ENCODE data around the gene CCL1.

DNA sequence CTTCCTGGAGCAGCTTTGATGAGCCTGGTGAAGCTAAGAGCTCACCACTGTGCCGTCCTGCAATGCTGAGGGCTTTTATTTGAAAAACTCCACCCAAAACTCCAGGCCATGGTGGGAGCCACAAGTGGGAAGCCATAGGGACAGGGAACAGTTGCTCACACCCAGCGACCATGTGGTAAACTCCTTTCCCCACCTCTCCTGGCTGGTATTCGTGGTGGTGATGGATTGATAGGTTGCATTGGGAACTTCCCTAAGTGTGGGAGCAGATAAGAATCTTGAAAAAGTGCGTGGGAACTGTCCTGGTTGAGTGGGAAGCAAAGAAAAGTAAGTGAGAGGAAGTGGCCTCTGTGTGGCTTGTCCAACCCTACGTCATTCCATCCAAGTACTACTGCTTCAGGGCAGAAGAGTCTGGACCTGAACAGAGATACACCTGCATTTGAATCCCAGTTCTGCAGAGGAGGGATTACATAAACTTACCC is at the start of gene CCL1:
- TF ChIP-seq, protein P1, sequence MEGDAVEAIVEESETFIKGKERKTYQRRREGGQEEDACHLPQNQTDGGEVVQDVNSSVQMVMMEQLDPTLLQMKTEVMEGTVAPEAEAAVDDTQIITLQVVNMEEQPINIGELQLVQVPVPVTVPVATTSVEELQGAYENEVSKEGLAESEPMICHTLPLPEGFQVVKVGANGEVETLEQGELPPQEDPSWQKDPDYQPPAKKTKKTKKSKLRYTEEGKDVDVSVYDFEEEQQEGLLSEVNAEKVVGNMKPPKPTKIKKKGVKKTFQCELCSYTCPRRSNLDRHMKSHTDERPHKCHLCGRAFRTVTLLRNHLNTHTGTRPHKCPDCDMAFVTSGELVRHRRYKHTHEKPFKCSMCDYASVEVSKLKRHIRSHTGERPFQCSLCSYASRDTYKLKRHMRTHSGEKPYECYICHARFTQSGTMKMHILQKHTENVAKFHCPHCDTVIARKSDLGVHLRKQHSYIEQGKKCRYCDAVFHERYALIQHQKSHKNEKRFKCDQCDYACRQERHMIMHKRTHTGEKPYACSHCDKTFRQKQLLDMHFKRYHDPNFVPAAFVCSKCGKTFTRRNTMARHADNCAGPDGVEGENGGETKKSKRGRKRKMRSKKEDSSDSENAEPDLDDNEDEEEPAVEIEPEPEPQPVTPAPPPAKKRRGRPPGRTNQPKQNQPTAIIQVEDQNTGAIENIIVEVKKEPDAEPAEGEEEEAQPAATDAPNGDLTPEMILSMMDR (IDR thresholded peaks at IDR 0.05): no peak
- no peak for TF ChIP-seq POLR2A (IDR thresholded peaks at IDR 0.05)

Measured in Peyer's patch (tissue), 4 donors.